ENCODE results near the gene ADPRS.
A peak's percentile ranks its signal among the peaks of the same experiment; 100 is the strongest.

Gene ADPRS

DNA sequence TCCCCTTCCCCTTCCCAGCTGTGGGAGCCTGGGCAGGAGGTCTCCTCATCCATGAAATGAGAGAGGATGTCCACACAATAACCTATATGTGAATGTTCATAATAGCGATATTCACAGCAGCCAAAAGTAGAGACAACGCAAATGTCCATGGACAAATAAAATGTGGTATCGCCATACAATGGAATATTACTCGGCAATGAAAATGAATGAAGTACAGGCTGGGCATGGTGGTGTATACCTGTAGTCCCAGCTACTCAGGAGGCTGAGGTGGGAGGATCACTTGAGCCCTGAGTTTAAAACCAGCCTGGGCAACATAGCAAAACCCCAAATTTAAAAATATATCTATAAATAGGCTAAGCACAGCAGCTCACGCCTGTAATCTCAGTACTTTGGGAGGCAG, 12.9 kb downstream of the ADPRS start:
- TF ChIP-seq, protein P1, sequence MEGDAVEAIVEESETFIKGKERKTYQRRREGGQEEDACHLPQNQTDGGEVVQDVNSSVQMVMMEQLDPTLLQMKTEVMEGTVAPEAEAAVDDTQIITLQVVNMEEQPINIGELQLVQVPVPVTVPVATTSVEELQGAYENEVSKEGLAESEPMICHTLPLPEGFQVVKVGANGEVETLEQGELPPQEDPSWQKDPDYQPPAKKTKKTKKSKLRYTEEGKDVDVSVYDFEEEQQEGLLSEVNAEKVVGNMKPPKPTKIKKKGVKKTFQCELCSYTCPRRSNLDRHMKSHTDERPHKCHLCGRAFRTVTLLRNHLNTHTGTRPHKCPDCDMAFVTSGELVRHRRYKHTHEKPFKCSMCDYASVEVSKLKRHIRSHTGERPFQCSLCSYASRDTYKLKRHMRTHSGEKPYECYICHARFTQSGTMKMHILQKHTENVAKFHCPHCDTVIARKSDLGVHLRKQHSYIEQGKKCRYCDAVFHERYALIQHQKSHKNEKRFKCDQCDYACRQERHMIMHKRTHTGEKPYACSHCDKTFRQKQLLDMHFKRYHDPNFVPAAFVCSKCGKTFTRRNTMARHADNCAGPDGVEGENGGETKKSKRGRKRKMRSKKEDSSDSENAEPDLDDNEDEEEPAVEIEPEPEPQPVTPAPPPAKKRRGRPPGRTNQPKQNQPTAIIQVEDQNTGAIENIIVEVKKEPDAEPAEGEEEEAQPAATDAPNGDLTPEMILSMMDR (IDR thresholded peaks at IDR 0.05; ENCODE audit: low read depth, low read length, missing control alignments) = no peak
- in situ Hi-C loops (cut with HindIII; ENCODE audit: low sequenced_read_pairs) = no loop called here
- no peak for DNase-seq (ENCODE audit: low read depth)
- no peak overlapping the region for H3K4me3 ChIP-seq (ENCODE audit: low read depth, low read length)

DNA sequence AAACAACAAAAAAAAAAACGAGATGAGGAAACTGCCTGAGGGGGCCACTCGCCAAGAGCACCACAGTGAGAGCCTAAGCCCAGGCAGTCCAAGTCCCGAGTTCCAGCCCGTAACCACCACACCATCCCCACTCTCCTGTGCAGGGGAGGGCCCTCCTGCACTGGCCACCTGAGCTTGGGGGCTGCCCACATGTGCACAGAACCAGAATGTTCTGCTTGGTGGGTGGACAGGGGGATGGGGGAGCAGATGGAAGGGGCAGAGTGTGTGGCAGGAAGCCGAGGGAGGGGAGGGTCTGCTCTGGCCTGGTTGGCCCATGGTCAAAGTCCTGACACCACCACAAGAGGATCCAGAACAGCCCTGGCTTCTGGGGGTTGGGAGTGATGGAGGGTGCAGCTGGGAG, 17.6 kb downstream of the ADPRS start:
- no peak overlapping the region for H3K4me3 ChIP-seq (ENCODE audit: low read depth, low read length)
- TF ChIP-seq, protein P1 (IDR thresholded peaks at IDR 0.05; ENCODE audit: low read depth, low read length, missing control alignments) = no peak
- in situ Hi-C loops (cut with HindIII; ENCODE audit: low sequenced_read_pairs) = no loop called here
- no peak for DNase-seq (ENCODE audit: low read depth)

DNA sequence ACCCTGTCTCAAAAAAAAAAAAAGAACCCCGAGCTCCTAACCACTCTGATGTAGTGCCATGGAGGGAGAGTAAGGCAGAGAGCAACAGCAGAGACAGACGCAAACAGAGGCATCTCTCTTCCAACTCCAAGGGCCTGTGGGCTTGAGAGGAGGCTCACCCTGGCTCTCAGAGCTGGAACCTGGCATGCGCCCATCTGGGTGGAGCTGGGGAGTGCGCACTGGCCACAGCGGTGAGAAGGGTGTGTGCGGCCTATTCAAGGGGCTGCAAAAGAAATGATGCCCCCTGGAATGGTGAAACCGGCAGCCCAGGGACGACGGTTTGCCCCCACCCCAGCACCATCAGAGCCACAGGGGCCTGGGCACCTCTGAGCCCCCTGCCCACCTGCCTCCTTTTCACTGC, 18.7 kb downstream of the ADPRS start:
- DNase-seq (ENCODE audit: low read depth) = no peak
- TF ChIP-seq, protein P1 (IDR thresholded peaks at IDR 0.05; ENCODE audit: low read depth, low read length, missing control alignments) = no peak
- no peak overlapping the region for H3K4me3 ChIP-seq (ENCODE audit: low read depth, low read length)
- in situ Hi-C loops (cut with HindIII; ENCODE audit: low sequenced_read_pairs) = no loop called here

DNA sequence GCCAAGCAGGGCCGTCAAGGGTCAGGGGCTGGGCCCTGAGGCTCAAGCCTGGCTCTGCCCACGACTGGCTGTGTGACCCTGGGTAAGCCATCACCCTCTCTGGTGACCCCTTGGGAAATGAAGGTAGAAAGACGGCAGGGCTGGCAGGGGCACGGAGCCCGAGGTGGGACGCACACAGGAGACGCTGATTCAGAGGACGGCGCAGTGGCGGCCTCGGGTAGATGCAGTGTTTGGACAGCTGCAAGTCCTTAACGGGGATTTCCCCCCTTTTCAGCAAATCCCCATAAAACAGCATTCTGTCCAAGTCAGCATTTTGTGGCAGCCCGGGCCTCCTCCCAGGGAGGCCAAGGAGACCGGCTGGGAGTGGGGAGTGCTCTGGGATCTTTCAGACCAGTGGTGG, 19.6 kb downstream of the ADPRS start:
- in situ Hi-C loops (cut with HindIII; ENCODE audit: low sequenced_read_pairs) = no loop called here
- DNase-seq (ENCODE audit: low read depth) = no peak
- TF ChIP-seq, protein P1 (IDR thresholded peaks at IDR 0.05; ENCODE audit: low read depth, low read length, missing control alignments) = no peak
- no peak overlapping the region for H3K4me3 ChIP-seq (ENCODE audit: low read depth, low read length)

DNA sequence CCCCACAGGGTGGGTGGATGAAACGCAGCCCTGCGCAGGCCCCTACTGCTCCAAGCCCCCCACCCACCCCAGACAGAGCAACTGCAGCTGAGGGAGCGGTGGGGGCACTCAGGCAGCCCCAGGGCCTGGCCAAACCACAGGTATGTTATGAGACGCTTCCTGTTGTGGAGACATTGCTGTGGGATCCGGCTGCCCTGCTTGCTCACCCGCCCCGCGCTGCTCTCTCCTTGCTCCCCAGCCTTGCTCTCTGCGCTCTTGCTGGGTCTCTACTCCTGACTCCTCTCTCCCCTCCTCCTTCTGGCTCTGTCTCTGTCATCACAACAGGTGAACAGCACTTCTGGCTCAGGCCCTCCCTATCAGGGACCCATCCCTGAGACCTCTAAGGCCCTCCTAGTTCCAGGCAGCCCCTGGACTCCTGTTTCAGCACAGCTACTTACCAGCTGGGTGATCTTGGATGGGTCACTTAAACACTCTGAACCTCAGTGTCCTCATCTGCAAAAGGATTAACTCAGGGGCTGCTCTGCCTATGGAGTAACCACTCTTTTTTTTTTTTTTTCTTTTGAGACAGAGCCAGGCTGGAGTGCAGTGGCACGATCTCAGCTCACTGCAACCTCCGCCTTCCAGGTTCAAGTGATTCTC, 20.5 kb downstream of the ADPRS start:
- TF ChIP-seq, protein P1 (IDR thresholded peaks at IDR 0.05; ENCODE audit: low read depth, low read length, missing control alignments) = no peak
- DNase-seq (ENCODE audit: low read depth) = peak; percentile 66
- in situ Hi-C loops (cut with HindIII; ENCODE audit: low sequenced_read_pairs) = no loop called here
- H3K4me3 ChIP-seq (ENCODE audit: low read depth, low read length) = no peak overlapping the region

DNA sequence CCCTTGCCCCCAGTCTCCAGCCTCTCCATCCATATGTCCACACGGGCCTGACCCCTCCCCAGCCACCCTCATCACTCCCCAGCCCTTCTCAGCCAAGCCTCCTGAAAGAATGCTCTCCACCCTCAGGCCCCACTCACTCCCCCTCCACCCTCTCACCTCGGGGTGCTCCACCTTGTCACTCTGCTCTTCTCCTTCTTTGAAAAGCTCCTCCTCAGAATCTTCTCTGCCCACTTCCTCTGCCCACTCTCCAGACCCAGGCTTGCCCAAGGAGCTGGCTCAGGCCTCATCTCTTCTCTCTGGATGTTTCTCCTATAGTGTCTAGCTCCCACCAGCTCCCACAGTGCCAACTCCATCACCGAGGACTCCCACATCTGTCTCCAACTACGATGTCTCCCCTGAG, 22.5 kb downstream of the ADPRS start:
- TF ChIP-seq, protein P1 (IDR thresholded peaks at IDR 0.05; ENCODE audit: low read depth, low read length, missing control alignments) = no peak
- in situ Hi-C loops (cut with HindIII; ENCODE audit: low sequenced_read_pairs) = no loop called here
- no peak for DNase-seq (ENCODE audit: low read depth)
- H3K4me3 ChIP-seq (ENCODE audit: low read depth, low read length) = no peak overlapping the region

Measured in astrocyte of the cerebellum (primary cell).